Activated CD8-positive, alpha-beta memory T cell treated with anti-CD3 and anti-CD28 coated beads for 48 hours (primary cell): ENCODE results near the gene NUTM2A.
"Not testable (repeated sequence)": the region's sequence is repeated elsewhere in the genome, so short reads cannot be mapped to it uniquely, and the experiment has no call there.

Experiments used
- DNase-seq, 3 experiments: peaks; one replicate each; pipeline ENCODE4 v3.0.0-alpha.2; 2020; ENCODE audit warnings: low read depth in 2 of 3, low spot score in 2 of 3

The NUTM2A gene

GRCh38 chr10:87242192-87242591 is 16.9 kb downstream of the NUTM2A start:
- not testable (repeated sequence) for DNase-seq

GRCh38 chr10:87247335-87247734 is 22.1 kb downstream of the NUTM2A start:
- DNase-seq = not testable (repeated sequence)

- not testable (repeated sequence) for DNase-seq
Measured at GRCh38 chr10:87248818-87249353, 23.6 kb downstream of the NUTM2A start.

- DNase-seq = not testable (repeated sequence)
Measured at GRCh38 chr10:87280749-87281392, 55.6 kb downstream of the NUTM2A start.
